Bronchial epithelial cell (primary cell): ENCODE results near the gene KIAA1671. TPM values are rescaled to one million over a fixed set of nuclear protein-coding genes. Genes with fewer than 3 reads are reported as not detected.

Experiments used
- DNase-seq: peaks from one replicate; pipeline ENCODE4 v3.0.0-alpha.2; 2010; ENCODE audit warnings: low read depth
- FAIRE-seq: peaks from 2 replicates; lab custom pipeline; 2011; peaks lifted over from hg19 to GRCh38; lab: Jason Lieb, UNC
- H3K27me3 ChIP-seq: 2 replicates; pipeline ENCODE4 v1.5.1; 2011; ENCODE audit warnings: low read length; ENCODE audit not compliant: control insufficient read depth, insufficient read depth
- H3K36me3 ChIP-seq: 2 replicates; pipeline ENCODE4 v1.5.1; 2011; ENCODE audit warnings: low read length; ENCODE audit not compliant: control insufficient read depth, insufficient read depth
- H3K4me3 ChIP-seq: 2 replicates; pipeline ENCODE4 v1.5.1; 2011; ENCODE audit warnings: mild to moderate bottlenecking, low read depth, low read length, control low read depth
- CTCF ChIP-seq: IDR thresholded peaks from 2 replicates; pipeline ENCODE4 v1.5.1; 2011; ENCODE audit warnings: mild to moderate bottlenecking, moderate library complexity, low read length, control low read depth, inconsistent platforms; ENCODE audit not compliant: insufficient read depth, severe bottlenecking
- total RNA-seq: library from RNA; depleted of rRNA; stranded (reverse); fragments of >200 nt; gene quantifications from 2 replicates; pipeline ENCODE4 v1.2.1, GENCODE V29; 2014

Gene KIAA1671
- total RNA-seq, 1 donor from 2014 or later: 14.7 TPM

- FAIRE-seq (no peak), DNase-seq (no peak)
These were observed 144.3 kb downstream of the KIAA1671 start for GRCh38 chr22:25096638-25097405.

GRCh38 chr22:25098445-25099081 lies 146.0 kb downstream of the KIAA1671 start:
- DNase-seq (no peak), FAIRE-seq (no peak)

More at GRCh38 chr22:25096638-25097405, 144.3 kb downstream of the KIAA1671 start:
- H3K4me3 ChIP-seq: no peak overlapping the region
- no peak for TF ChIP-seq CTCF
- H3K27me3 ChIP-seq: no peaks in the 10 kb centered on the region
- H3K36me3 ChIP-seq: peaks cover 6% of the 10 kb centered on the region

GRCh38 chr22:25099202-25099601 lies 146.7 kb downstream of the KIAA1671 start:
- no peak for FAIRE-seq
- no peak for DNase-seq
- no peak overlapping the region for H3K4me3 ChIP-seq
- no peak for TF ChIP-seq CTCF
- no peaks in the 10 kb centered on the region for H3K27me3 ChIP-seq
- H3K36me3 ChIP-seq: peaks cover 6% of the 10 kb centered on the region

More at GRCh38 chr22:25098445-25099081, 146.0 kb downstream of the KIAA1671 start:
- TF ChIP-seq CTCF: no peak
- H3K27me3 ChIP-seq: no peaks in the 10 kb centered on the region
- H3K4me3 ChIP-seq: no peak overlapping the region
- H3K36me3 ChIP-seq: peaks cover 6% of the 10 kb centered on the region

GRCh38 chr22:25100402-25100801 lies 147.9 kb downstream of the KIAA1671 start:
- TF ChIP-seq CTCF: no peak
- peaks cover 4% of the 10 kb centered on the region for H3K36me3 ChIP-seq
- H3K4me3 ChIP-seq: no peak overlapping the region
- DNase-seq: no peak
- no peaks in the 10 kb centered on the region for H3K27me3 ChIP-seq
- FAIRE-seq: peak; percentile 87

- DNase-seq: no peak
- TF ChIP-seq CTCF: no peak
- Histone ChIP-seq H3K27me3 (no peaks in the 10 kb centered on the region), H3K36me3 (peaks cover 3% of the 10 kb centered on the region), H3K4me3 (no peak overlapping the region)
- peak; percentile 62 for FAIRE-seq
These were observed 148.4 kb downstream of the KIAA1671 start for GRCh38 chr22:25100948-25101347.
